Measurements from ENCODE around the gene TERT.

- TF ChIP-seq, protein P1, sequence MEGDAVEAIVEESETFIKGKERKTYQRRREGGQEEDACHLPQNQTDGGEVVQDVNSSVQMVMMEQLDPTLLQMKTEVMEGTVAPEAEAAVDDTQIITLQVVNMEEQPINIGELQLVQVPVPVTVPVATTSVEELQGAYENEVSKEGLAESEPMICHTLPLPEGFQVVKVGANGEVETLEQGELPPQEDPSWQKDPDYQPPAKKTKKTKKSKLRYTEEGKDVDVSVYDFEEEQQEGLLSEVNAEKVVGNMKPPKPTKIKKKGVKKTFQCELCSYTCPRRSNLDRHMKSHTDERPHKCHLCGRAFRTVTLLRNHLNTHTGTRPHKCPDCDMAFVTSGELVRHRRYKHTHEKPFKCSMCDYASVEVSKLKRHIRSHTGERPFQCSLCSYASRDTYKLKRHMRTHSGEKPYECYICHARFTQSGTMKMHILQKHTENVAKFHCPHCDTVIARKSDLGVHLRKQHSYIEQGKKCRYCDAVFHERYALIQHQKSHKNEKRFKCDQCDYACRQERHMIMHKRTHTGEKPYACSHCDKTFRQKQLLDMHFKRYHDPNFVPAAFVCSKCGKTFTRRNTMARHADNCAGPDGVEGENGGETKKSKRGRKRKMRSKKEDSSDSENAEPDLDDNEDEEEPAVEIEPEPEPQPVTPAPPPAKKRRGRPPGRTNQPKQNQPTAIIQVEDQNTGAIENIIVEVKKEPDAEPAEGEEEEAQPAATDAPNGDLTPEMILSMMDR (IDR thresholded peaks at IDR 0.05): no peak
- TF ChIP-seq POLR2A (IDR thresholded peaks at IDR 0.05): no peak
Observed at GRCh38 chr5:1320436-1321344, 25.8 kb upstream of the TERT start.
